Smooth muscle cell of the coronary artery (primary cell): ENCODE measurements around the gene REXO2. TPM values are rescaled to one million over a fixed set of nuclear protein-coding genes. Genes with fewer than 3 reads are reported as not detected.

Experiments used
- total RNA-seq: library from RNA; depleted of rRNA; stranded (reverse); fragments of >200 nt; gene quantifications from 2 replicates; pipeline ENCODE4 v1.2.3, GENCODE V29; 2014; ENCODE audit warnings: low replicate concordance

Gene REXO2
- 294 and 452 TPM in 2 replicates for total RNA-seq

GRCh38 chr11:114439229-114440120, at the start of gene REXO2:
TSS of gene REXO2 (plus strand) at chr11:114439467. CDS start at chr11:114439529, 62 bp downstream.

GRCh38 chr11:114400216-114400914, 38.9 kb upstream of the REXO2 start, which contains the start of the genes C11orf71 and RBM7:
TSS of gene C11orf71 (minus strand) at chr11:114400511. CDS start at chr11:114400331, 180 bp downstream.
TSS of gene RBM7 (plus strand) at chr11:114400666. CDS start at chr11:114400672, 6 bp downstream.

Other genes with a start within 250 kb of the REXO2 start
- gene NNMT, start 143.1 kb upstream of the REXO2 start, total RNA-seq, result 782 and 1,011 TPM in 2 replicates
- 6.8 and 8.3 TPM in 2 replicates for gene C11orf71, start 39.0 kb upstream of the REXO2 start, total RNA-seq
- 71.7 and 74.3 TPM in 2 replicates for gene RBM7, start 38.8 kb upstream of the REXO2 start, total RNA-seq
- not detected in 2 replicates for gene NXPE1, start 120.4 kb downstream of the REXO2 start, total RNA-seq
- gene NXPE4, start 156.3 kb downstream of the REXO2 start, total RNA-seq, result not detected in 2 replicates
- gene NXPE2, start 239.1 kb downstream of the REXO2 start, total RNA-seq, result 0.08 TPM in 1 of 2 replicates, not detected in the other